Ectodermal cell (in vitro differentiated cells): ENCODE results near the gene FRYL.
"Not testable (repeated sequence)": the region's sequence is repeated elsewhere in the genome, so short reads cannot be mapped to it uniquely, and the experiment has no call there.

Source experiments
- H3K27ac ChIP-seq: 2 replicates; pipeline ENCODE4 v1.7.0; 2013; ENCODE audit warnings: mild to moderate bottlenecking, low read depth, low read length; ENCODE audit not compliant: insufficient read depth, poor library complexity, severe bottlenecking
- H3K27me3 ChIP-seq: 2 replicates; pipeline ENCODE4 v1.7.0; 2013; ENCODE audit warnings: mild to moderate bottlenecking, low read length; ENCODE audit not compliant: insufficient read depth, control insufficient read depth, poor library complexity, severe bottlenecking
- H3K36me3 ChIP-seq: one replicate; pipeline ENCODE4 v1.7.0; 2013; ENCODE audit warnings: low read length; ENCODE audit not compliant: control insufficient read depth, insufficient read depth
- H3K4me1 ChIP-seq: one replicate; pipeline ENCODE4 v1.7.0; 2013; ENCODE audit warnings: low read length; ENCODE audit not compliant: control insufficient read depth, insufficient read depth
- H3K4me3 ChIP-seq: 2 replicates; pipeline ENCODE4 v1.7.0; 2013; ENCODE audit warnings: low read depth, low read length, control low read depth; ENCODE audit not compliant: insufficient read depth
- H3K9me3 ChIP-seq: 2 replicates; pipeline ENCODE4 v1.7.0; 2013; ENCODE audit warnings: mild to moderate bottlenecking, low read length, moderate library complexity; ENCODE audit not compliant: control insufficient read depth
- WGBS, 2 experiments: methylation state at CpG; one replicate each; pipeline ENCODE4 v1.1.7; 2013; ENCODE audit warnings: missing lambda C conversion rate in 2 of 2; 5-methylcytosine and 5-hydroxymethylcytosine counted together

The FRYL gene

GRCh38 chr4:48645225-48645794, 134.8 kb downstream of the FRYL start:
- 96 to 100% methylated on average over 3 of the region's 3 CpGs for WGBS, 2 experiments
- Histone ChIP-seq H3K4me1 (no peaks in the 10 kb centered on the region), H3K27ac (no peak overlapping the region), H3K9me3 (no peaks in the 10 kb centered on the region), H3K4me3 (no peak overlapping the region), H3K36me3 (no peaks in the 10 kb centered on the region), H3K27me3 (no peaks in the 10 kb centered on the region)

GRCh38 chr4:48642421-48643374, 137.4 kb downstream of the FRYL start:
- whole genome bisulfite sequencing, 2 experiments, result 90 to 94% methylated on average over 1 to 2 of the region's 2 CpGs
- no peaks in the 10 kb centered on the region for H3K4me1 ChIP-seq
- no peaks in the 10 kb centered on the region for H3K36me3 ChIP-seq
- no peak overlapping the region for H3K27ac ChIP-seq
- no peak overlapping the region for H3K4me3 ChIP-seq
- no peaks in the 10 kb centered on the region for H3K9me3 ChIP-seq
- no peaks in the 10 kb centered on the region for H3K27me3 ChIP-seq

GRCh38 chr4:48641401-48641800, 138.7 kb downstream of the FRYL start:
- no peaks in the 10 kb centered on the region for H3K36me3 ChIP-seq
- no peak overlapping the region for H3K4me3 ChIP-seq
- no peak overlapping the region for H3K27ac ChIP-seq
- whole genome bisulfite sequencing, 2 experiments, result 90 to 92% methylated on average over 4 of the region's 4 CpGs
- H3K9me3 ChIP-seq, result no peaks in the 10 kb centered on the region
- no peaks in the 10 kb centered on the region for H3K27me3 ChIP-seq
- H3K4me1 ChIP-seq, result no peaks in the 10 kb centered on the region

GRCh38 chr4:48640699-48641098, 139.4 kb downstream of the FRYL start:
- H3K27ac ChIP-seq, result no peak overlapping the region
- H3K36me3 ChIP-seq, result no peaks in the 10 kb centered on the region
- H3K4me1 ChIP-seq, result no peaks in the 10 kb centered on the region
- H3K4me3 ChIP-seq, result no peak overlapping the region
- H3K9me3 ChIP-seq, result no peaks in the 10 kb centered on the region
- WGBS, 2 experiments, result 88% methylated on average over 1 of the region's 2 CpGs; no CpG with 5 or more reads in 1 of the 2 experiments
- H3K27me3 ChIP-seq, result no peaks in the 10 kb centered on the region

- Histone ChIP-seq H3K27me3 (no peaks in the 10 kb centered on the region), H3K4me1 (no peaks in the 10 kb centered on the region)
These were observed 139.9 kb downstream of the FRYL start for GRCh38 chr4:48640225-48640624.

GRCh38 chr4:48639807-48640206, 140.3 kb downstream of the FRYL start:
- H3K4me3 ChIP-seq, result no peak overlapping the region
- no peaks in the 10 kb centered on the region for H3K9me3 ChIP-seq
- no peaks in the 10 kb centered on the region for H3K4me1 ChIP-seq
- H3K27ac ChIP-seq, result no peak overlapping the region
- H3K27me3 ChIP-seq, result no peaks in the 10 kb centered on the region
- 98 to 100% methylated on average over 1 to 3 of the region's 3 CpGs for WGBS, 2 experiments
- no peaks in the 10 kb centered on the region for H3K36me3 ChIP-seq

More at GRCh38 chr4:48640225-48640624, 139.9 kb downstream of the FRYL start:
- Histone ChIP-seq H3K4me3 (no peak overlapping the region), H3K36me3 (no peaks in the 10 kb centered on the region), H3K9me3 (no peaks in the 10 kb centered on the region), H3K27ac (no peak overlapping the region)

- not testable (repeated sequence) for H3K36me3 ChIP-seq, H3K9me3 ChIP-seq, H3K27ac ChIP-seq, H3K4me1 ChIP-seq, H3K27me3 ChIP-seq, H3K4me3 ChIP-seq
- 97% methylated on average over 4 to 5 of the region's 5 CpGs for WGBS, 2 experiments
These were observed 141.5 kb downstream of the FRYL start for GRCh38 chr4:48638586-48638985.

- H3K27ac ChIP-seq, result no peak overlapping the region
- WGBS, 2 experiments, result no CpG with 5 or more reads among the region's 1 CpG
- no peak overlapping the region for H3K4me3 ChIP-seq
- no peaks in the 10 kb centered on the region for H3K27me3 ChIP-seq
- no peaks in the 10 kb centered on the region for H3K9me3 ChIP-seq
- H3K36me3 ChIP-seq, result no peaks in the 10 kb centered on the region
- H3K4me1 ChIP-seq, result no peaks in the 10 kb centered on the region
These were observed 143.2 kb downstream of the FRYL start for GRCh38 chr4:48636911-48637310.

- Histone ChIP-seq H3K27ac (no peak overlapping the region), H3K27me3 (no peaks in the 10 kb centered on the region), H3K4me1 (no peaks in the 10 kb centered on the region), H3K9me3 (no peaks in the 10 kb centered on the region), H3K36me3 (no peaks in the 10 kb centered on the region), H3K4me3 (no peak overlapping the region)
- WGBS, 2 experiments, result 50% methylated on average over 2 of the region's 2 CpGs; no CpG with 5 or more reads in 1 of the 2 experiments
These were observed 144.1 kb downstream of the FRYL start for GRCh38 chr4:48635980-48636379.

- 86 to 91% methylated on average over 3 of the region's 3 CpGs for WGBS, 2 experiments
- H3K4me1 ChIP-seq, result no peaks in the 10 kb centered on the region
- no peak overlapping the region for H3K4me3 ChIP-seq
- H3K9me3 ChIP-seq, result no peaks in the 10 kb centered on the region
- H3K27ac ChIP-seq, result no peak overlapping the region
- no peaks in the 10 kb centered on the region for H3K27me3 ChIP-seq
- no peaks in the 10 kb centered on the region for H3K36me3 ChIP-seq
These were observed 144.8 kb downstream of the FRYL start for GRCh38 chr4:48635310-48635709.
